Measurements from ENCODE around the gene GRK5.

The GRK5 gene

GRCh38 chr10:119501690-119502089 is 294.3 kb downstream of the GRK5 start:
- no peak for DNase-seq
- H3K4me2 ChIP-seq (ENCODE audit: low read length, poor library complexity, severe bottlenecking), result no peak overlapping the region
- no peaks in the 10 kb centered on the region for H3K27me3 ChIP-seq (ENCODE audit: control insufficient read depth in 1 of 2, insufficient read depth in 1 of 2, low read length in 2 of 2)
- H4K91ac ChIP-seq (ENCODE audit: low read length), result no peak overlapping the region
- 94% methylated on average over 2 of the region's 2 CpGs for WGBS
- H3K4me3 ChIP-seq (ENCODE audit: insufficient read depth in 1 of 2, low read depth in 1 of 2, low read length in 2 of 2), result no peak overlapping the region
- H3K4me1 ChIP-seq (ENCODE audit: control insufficient read depth, insufficient read depth, low read depth, low read length), result peaks cover 4% of the 10 kb centered on the region
- no peak overlapping the region for H2BK120ac ChIP-seq (ENCODE audit: low read depth, low read length)
- no peak overlapping the region for H3K18ac ChIP-seq (ENCODE audit: low read depth in 1 of 2, low read length in 2 of 2)
- no peaks in the 10 kb centered on the region for H3K9me3 ChIP-seq (ENCODE audit: control insufficient read depth, low read length)
- no peak overlapping the region for H3K4ac ChIP-seq (ENCODE audit: low read depth in 1 of 2, low read length in 2 of 2)
- no peak overlapping the region for H2BK12ac ChIP-seq (ENCODE audit: low read length in 2 of 2)
- no peak overlapping the region for H2BK15ac ChIP-seq (ENCODE audit: low read depth, poor library complexity, severe bottlenecking)
- no peak overlapping the region for H3K23ac ChIP-seq (ENCODE audit: low read length in 2 of 2)
- no peak overlapping the region for H2BK5ac ChIP-seq (ENCODE audit: low read depth, low read length, poor library complexity, severe bottlenecking)
- H3K27ac ChIP-seq (ENCODE audit: low read length, poor library complexity, severe bottlenecking), result no peak overlapping the region
- H3K14ac ChIP-seq (ENCODE audit: low read length in 2 of 2), result no peak overlapping the region
- H3K9ac ChIP-seq (ENCODE audit: low read length), result no peak overlapping the region
- H3K36me3 ChIP-seq (ENCODE audit: control insufficient read depth in 1 of 2, insufficient read depth in 2 of 2, low read depth in 1 of 2, low read length in 2 of 2), result peaks cover 18 to 31% of the 10 kb centered on the region in 2 experiments
- no peak overlapping the region for H4K8ac ChIP-seq (ENCODE audit: low read length)
- no peak overlapping the region for H2AK5ac ChIP-seq (ENCODE audit: low read length, severe bottlenecking)
- H3K79me1 ChIP-seq (replicated peaks; ENCODE audit: low read length, poor library complexity, severe bottlenecking), result peaks cover 2% of the 10 kb centered on the region
- H2AFZ ChIP-seq (ENCODE audit: low read depth, low read length), result no peak overlapping the region

GRCh38 chr10:119502209-119502608 is 294.8 kb downstream of the GRK5 start:
- no peak overlapping the region for H3K14ac ChIP-seq (ENCODE audit: low read length in 2 of 2)
- H3K4me2 ChIP-seq (ENCODE audit: low read length, poor library complexity, severe bottlenecking), result no peak overlapping the region
- no peaks in the 10 kb centered on the region for H3K9me3 ChIP-seq (ENCODE audit: control insufficient read depth, low read length)
- no peak overlapping the region for H2BK5ac ChIP-seq (ENCODE audit: low read depth, low read length, poor library complexity, severe bottlenecking)
- 68% methylated on average over 12 of the region's 12 CpGs for WGBS
- H3K79me1 ChIP-seq (replicated peaks; ENCODE audit: low read length, poor library complexity, severe bottlenecking), result peaks cover 2% of the 10 kb centered on the region
- H2AFZ ChIP-seq (ENCODE audit: low read depth, low read length), result no peak overlapping the region
- no peak overlapping the region for H3K4me3 ChIP-seq (ENCODE audit: insufficient read depth in 1 of 2, low read depth in 1 of 2, low read length in 2 of 2)
- H3K18ac ChIP-seq (ENCODE audit: low read depth in 1 of 2, low read length in 2 of 2), result no peak overlapping the region
- DNase-seq, result no peak
- H2AK5ac ChIP-seq (ENCODE audit: low read length, severe bottlenecking), result no peak overlapping the region
- no peak overlapping the region for H4K8ac ChIP-seq (ENCODE audit: low read length)
- H2BK120ac ChIP-seq (ENCODE audit: low read depth, low read length), result no peak overlapping the region
- H3K4ac ChIP-seq (ENCODE audit: low read depth in 1 of 2, low read length in 2 of 2), result no peak overlapping the region
- H3K27me3 ChIP-seq (ENCODE audit: control insufficient read depth in 1 of 2, insufficient read depth in 1 of 2, low read length in 2 of 2), result no peaks in the 10 kb centered on the region
- H3K23ac ChIP-seq (ENCODE audit: low read length in 2 of 2), result no peak overlapping the region
- H4K91ac ChIP-seq (ENCODE audit: low read length), result no peak overlapping the region
- H2BK12ac ChIP-seq (ENCODE audit: low read length in 2 of 2), result no peak overlapping the region
- peaks cover 18 to 31% of the 10 kb centered on the region in 2 experiments for H3K36me3 ChIP-seq (ENCODE audit: control insufficient read depth in 1 of 2, insufficient read depth in 2 of 2, low read depth in 1 of 2, low read length in 2 of 2)
- no peak overlapping the region for H3K9ac ChIP-seq (ENCODE audit: low read length)
- H3K4me1 ChIP-seq (ENCODE audit: control insufficient read depth, insufficient read depth, low read depth, low read length), result peaks cover 4% of the 10 kb centered on the region
- H3K27ac ChIP-seq (ENCODE audit: low read length, poor library complexity, severe bottlenecking), result no peak overlapping the region
- H2BK15ac ChIP-seq (ENCODE audit: low read depth, poor library complexity, severe bottlenecking), result no peak overlapping the region

GRCh38 chr10:119502618-119503155 is 295.3 kb downstream of the GRK5 start:
- Histone ChIP-seq H3K9me3 (ENCODE audit: control insufficient read depth, low read length) (no peaks in the 10 kb centered on the region), H2BK15ac (ENCODE audit: low read depth, poor library complexity, severe bottlenecking) (no peak overlapping the region), H3K23ac (ENCODE audit: low read length in 2 of 2) (no peak overlapping the region), H4K8ac (ENCODE audit: low read length) (no peak overlapping the region), H2AK5ac (ENCODE audit: low read length, severe bottlenecking) (no peak overlapping the region), H2BK120ac (ENCODE audit: low read depth, low read length) (no peak overlapping the region), H3K4me2 (ENCODE audit: low read length, poor library complexity, severe bottlenecking) (no peak overlapping the region), H3K4me1 (ENCODE audit: control insufficient read depth, insufficient read depth, low read depth, low read length) (peaks cover 4% of the 10 kb centered on the region), H3K4ac (ENCODE audit: low read depth in 1 of 2, low read length in 2 of 2) (no peak overlapping the region), H2AFZ (ENCODE audit: low read depth, low read length) (no peak overlapping the region), H3K18ac (ENCODE audit: low read depth in 1 of 2, low read length in 2 of 2) (no peak overlapping the region), H3K14ac (ENCODE audit: low read length in 2 of 2) (no peak overlapping the region), H2BK5ac (ENCODE audit: low read depth, low read length, poor library complexity, severe bottlenecking) (no peak overlapping the region), H3K9ac (ENCODE audit: low read length) (no peak overlapping the region), H3K36me3 (ENCODE audit: control insufficient read depth in 1 of 2, insufficient read depth in 2 of 2, low read depth in 1 of 2, low read length in 2 of 2) (peaks cover 18 to 31% of the 10 kb centered on the region in 2 experiments), H3K79me1 (replicated peaks; ENCODE audit: low read length, poor library complexity, severe bottlenecking) (peaks cover 2% of the 10 kb centered on the region), H3K27ac (ENCODE audit: low read length, poor library complexity, severe bottlenecking) (no peak overlapping the region), H3K4me3 (ENCODE audit: insufficient read depth in 1 of 2, low read depth in 1 of 2, low read length in 2 of 2) (no peak overlapping the region), H2BK12ac (ENCODE audit: low read length in 2 of 2) (no peak overlapping the region), H3K27me3 (ENCODE audit: control insufficient read depth in 1 of 2, insufficient read depth in 1 of 2, low read length in 2 of 2) (no peaks in the 10 kb centered on the region), H4K91ac (ENCODE audit: low read length) (no peak overlapping the region)
- WGBS, result 75% methylated on average over 18 of the region's 19 CpGs
- no peak for DNase-seq

GRCh38 chr10:119503821-119504220 is 296.4 kb downstream of the GRK5 start:
- Histone ChIP-seq H3K36me3 (ENCODE audit: control insufficient read depth in 1 of 2, insufficient read depth in 2 of 2, low read depth in 1 of 2, low read length in 2 of 2) (peaks cover 18 to 35% of the 10 kb centered on the region in 2 experiments), H2BK5ac (ENCODE audit: low read depth, low read length, poor library complexity, severe bottlenecking) (no peak overlapping the region), H3K4me1 (ENCODE audit: control insufficient read depth, insufficient read depth, low read depth, low read length) (peaks cover 4% of the 10 kb centered on the region), H4K8ac (ENCODE audit: low read length) (no peak overlapping the region), H2AK5ac (ENCODE audit: low read length, severe bottlenecking) (no peak overlapping the region), H3K9ac (ENCODE audit: low read length) (no peak overlapping the region), H2BK12ac (ENCODE audit: low read length in 2 of 2) (no peak overlapping the region), H4K91ac (ENCODE audit: low read length) (no peak overlapping the region), H3K4me3 (ENCODE audit: insufficient read depth in 1 of 2, low read depth in 1 of 2, low read length in 2 of 2) (no peak overlapping the region), H3K4ac (ENCODE audit: low read depth in 1 of 2, low read length in 2 of 2) (no peak overlapping the region), H3K79me1 (replicated peaks; ENCODE audit: low read length, poor library complexity, severe bottlenecking) (peaks cover 2% of the 10 kb centered on the region), H3K14ac (ENCODE audit: low read length in 2 of 2) (no peak overlapping the region), H3K23ac (ENCODE audit: low read length in 2 of 2) (no peak overlapping the region), H3K27ac (ENCODE audit: low read length, poor library complexity, severe bottlenecking) (no peak overlapping the region), H3K27me3 (ENCODE audit: control insufficient read depth in 1 of 2, insufficient read depth in 1 of 2, low read length in 2 of 2) (no peaks in the 10 kb centered on the region), H3K4me2 (ENCODE audit: low read length, poor library complexity, severe bottlenecking) (no peak overlapping the region), H2BK120ac (ENCODE audit: low read depth, low read length) (no peak overlapping the region), H2AFZ (ENCODE audit: low read depth, low read length) (no peak overlapping the region), H2BK15ac (ENCODE audit: low read depth, poor library complexity, severe bottlenecking) (no peak overlapping the region), H3K9me3 (ENCODE audit: control insufficient read depth, low read length) (no peaks in the 10 kb centered on the region), H3K18ac (ENCODE audit: low read depth in 1 of 2, low read length in 2 of 2) (no peak overlapping the region)
- WGBS, result 95% methylated on average over 5 of the region's 5 CpGs
- DNase-seq, result no peak

Data from mesenchymal stem cell (in vitro differentiated cells and primary cell).